Stimulated activated CD8-positive, alpha-beta memory T cell treated with anti-CD3 and anti-CD28 coated beads, Interleukin-12 subunit alpha, Interleukin-12 subunit beta, amount 100 ng/mL, for 4 hours (primary cell): ENCODE results near the gene ZNF420.
"Not testable (repeated sequence)": the region's sequence is repeated elsewhere in the genome, so short reads cannot be mapped to it uniquely, and the experiment has no call there.

Experiments
- DNase-seq: peaks from one replicate; pipeline ENCODE4 v3.0.0-alpha.2; 2020; ENCODE audit warnings: low read depth

Gene ZNF420

DNA sequence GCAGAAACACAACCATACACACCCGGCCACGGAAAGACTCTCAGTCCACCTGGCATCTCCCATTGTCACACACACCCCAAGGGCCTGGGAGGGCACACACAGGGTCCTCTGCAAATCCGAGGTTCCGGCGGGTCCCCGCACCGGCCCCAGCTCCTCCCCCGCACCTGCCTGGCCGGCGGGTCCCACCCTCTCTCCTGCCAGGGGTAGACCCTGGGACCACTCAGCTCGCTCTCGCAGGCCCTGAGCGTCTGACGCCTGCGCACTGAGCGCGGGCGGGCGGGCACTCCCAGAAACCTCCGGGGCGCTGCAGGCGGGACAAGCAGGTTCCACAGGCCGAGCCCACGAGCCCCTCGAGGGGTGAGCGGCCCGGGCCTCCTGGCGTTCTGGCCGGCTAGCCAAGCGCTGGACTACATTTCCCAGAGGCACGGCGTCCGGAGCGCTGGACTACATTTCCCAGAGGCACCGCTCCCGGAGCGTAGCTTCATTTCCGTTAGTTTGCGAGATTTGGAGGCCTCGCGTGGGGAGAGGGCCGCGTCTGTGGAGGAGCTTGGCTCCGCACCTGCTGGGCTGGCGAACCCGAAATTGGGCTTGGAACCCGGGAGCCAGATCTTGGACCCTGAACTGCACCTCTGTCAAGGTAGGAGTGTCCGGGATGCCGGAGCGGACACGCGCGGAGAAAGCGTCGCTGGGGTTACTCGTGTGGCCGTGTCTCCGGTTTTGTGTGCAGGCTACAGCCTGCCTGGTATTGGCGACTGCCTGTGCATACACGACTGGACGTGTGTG is at the start of gene ZNF420:
TSS of gene ZNF420 (plus strand) at position 500 of the 783 bp plus-strand sequence. CDS start 10,686 bp downstream, outside the sequence.
- DNase-seq, result peak; percentile 79

DNA sequence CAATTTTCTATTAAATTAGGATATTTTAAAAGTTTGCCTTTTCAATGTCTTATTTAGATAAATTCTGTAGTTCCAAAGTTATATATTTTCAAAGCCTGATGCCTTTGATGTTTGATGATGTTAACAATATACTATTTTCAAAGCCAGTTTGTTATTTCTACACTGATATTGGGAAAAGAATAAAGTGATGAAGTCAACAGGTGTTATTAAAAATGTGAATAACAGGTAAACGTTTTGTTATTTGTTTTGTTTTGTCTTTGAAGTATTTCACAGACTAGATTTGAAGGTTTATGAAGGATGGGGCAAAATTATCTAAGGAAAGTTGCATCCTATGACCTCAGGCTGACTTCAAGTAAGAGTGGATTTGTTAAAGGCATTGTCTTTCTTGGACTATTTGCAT is 33.1 kb upstream of the ZNF420 start:
- DNase-seq, result no peak

DNA sequence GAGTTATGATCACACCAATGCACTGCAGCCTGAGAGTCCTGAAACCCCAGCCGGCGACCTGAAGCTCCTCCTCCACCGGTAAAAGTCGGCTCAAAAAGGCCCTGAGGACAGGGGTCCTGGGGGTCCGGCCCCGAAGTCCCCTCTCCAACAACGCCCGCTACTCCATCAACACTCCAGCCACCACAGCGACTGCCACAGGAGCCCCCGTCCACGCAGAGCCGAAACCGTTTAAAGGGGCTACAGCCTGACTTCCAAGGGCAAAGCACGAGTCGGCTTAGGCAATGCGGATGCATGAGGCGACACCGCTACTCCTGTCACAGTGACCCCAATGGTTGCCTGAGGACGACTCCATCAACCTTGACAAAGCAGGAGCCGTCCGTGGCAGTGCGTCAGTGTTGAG is 22.9 kb upstream of the ZNF420 start:
- no peak for DNase-seq

DNA sequence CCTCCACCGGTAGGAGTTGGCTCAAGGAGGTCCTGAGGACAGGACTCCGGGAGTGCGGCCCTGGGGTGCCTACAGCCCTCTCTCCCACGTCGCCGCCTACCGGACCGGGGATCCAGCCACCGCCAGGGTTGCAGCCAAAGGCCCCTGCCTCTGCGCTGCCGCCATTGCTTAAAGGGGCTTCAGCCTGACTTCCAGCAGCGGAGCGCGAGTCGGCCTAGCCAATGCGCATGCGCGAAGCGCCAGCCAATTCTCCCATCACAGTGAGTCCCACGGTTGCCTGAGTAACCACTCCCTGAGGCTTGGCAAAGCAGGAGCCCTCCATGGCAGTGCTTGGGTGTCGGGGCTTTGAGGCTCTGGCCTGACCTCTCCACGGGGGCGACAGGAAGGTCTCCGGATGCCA is 21.5 kb upstream of the ZNF420 start:
- no peak for DNase-seq

DNA sequence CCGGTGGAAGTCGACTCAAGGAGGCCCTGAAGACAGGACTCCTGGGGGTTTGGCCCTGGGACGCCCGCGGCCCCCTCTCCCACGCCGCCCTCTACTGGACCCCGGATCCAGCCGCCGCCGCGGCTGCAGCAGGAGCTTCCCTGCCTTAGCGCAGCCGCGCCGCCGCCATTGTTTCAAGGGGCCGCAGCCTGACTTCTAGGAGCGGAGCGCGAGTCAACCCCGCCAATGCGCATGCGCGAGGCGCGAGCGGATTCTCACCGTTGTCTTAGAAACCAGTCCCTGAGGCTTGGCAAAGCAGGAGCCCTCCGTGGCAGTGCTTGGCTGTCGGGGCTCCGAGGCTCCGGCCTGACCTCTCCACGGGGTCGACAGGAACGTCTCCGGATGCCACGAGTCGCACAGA is 19.1 kb upstream of the ZNF420 start:
- DNase-seq, result no peak

GRCh38 chr19:37064886-37065285 is 13.3 kb upstream of the ZNF420 start:
- not testable (repeated sequence) for DNase-seq

- no peak for DNase-seq
These were observed 4.1 kb upstream of the ZNF420 start for GRCh38 chr19:37074111-37074510.

DNA sequence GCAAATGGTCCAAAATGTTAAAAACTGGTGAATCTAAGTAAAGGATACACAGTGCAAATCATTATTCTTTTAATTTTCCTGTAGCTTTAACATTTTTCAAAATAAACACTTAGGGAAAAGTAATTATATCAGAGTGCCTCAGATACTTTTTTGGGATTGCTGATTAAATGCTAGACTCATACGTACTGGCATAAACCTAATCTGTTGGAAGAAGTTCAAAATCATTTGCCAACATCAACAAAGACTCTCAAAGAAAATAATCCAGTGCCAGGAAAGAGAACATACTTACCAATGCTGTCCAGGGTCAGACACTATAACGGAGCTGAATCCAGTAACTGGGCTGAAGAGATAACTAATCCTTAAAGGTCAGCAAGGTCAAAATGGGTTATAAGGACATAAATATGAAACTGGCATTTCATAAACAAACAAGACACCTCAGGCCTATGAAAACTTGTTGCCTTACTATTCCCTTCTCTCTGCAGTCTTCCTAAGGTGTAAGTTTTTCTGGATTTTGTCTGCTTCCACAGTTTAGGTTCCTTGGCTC is 3.3 kb upstream of the ZNF420 start:
- DNase-seq, result no peak

DNA sequence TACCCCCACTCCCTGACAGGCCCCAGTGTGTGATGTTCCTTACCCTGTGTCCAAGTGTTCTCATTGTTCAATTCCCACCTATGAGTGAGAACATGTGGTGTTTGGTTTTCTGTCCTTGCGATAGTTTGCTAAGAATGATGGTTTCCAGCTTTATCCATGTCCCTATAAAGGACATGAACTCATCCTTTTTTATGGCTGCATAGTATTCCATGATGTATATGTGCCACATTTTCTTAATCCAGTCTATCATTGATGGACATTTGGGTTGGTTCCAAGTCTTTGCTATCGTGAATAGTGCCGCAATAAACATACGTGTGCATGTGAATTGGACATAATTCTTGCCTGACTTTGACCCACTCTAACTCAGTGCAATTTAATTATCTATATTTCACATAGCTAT is 1.7 kb upstream of the ZNF420 start:
- DNase-seq, result not testable (repeated sequence)

DNA sequence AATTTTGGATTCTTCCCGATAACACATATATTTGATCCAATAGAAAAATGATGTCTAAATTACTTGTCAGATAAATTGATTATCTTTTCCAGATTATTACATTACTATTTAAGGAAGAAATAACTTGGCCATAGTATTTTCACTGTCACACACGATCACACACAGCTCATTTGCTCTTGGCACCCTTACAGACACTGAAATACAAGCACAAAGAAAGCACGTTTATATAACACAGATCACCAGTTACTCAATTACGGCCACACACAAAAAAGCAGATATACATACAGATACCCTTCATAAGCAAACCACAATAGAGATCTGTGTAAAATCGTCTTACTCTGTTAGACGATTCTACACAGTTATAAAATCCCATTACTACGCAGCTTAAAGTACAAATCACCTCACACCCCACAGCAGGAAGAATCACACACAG is 716 bp upstream of the ZNF420 start:
- no peak for DNase-seq

DNA sequence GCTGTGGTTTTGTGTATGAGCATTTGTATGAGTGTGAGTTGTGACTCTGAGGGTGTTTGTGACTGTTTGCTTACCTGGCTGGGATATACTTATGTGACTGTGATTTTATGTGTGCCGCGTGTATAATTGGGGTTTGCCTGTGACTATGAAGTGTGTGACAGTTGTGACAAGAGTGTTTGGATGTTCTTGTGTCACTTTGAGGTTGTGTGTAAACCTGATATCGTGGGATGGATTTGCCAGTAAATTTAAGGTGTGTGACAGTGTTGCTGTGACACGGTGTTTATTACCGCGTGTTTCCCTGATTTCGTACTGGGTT is 442 bp downstream of the ZNF420 start:
- no peak for DNase-seq

DNA sequence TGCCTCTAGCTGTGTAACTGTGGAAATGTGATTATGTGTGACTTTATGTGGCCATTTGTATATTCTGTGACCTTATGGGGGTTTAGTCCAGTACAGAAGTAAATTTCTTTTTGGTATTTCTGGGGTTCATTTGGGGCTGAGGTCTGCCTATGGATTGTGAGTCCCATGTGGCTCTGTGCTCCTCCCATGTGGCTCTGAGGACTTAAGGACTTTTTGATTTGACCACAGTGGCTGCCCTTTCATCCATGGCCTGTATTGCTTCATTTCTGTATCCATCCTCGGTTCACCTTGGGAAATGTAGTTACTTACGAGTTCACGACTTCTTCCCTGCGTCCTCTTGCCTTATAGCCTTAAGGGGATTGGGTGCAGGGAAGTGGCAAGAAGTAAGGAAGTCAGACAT is 1.0 kb downstream of the ZNF420 start:
- no peak for DNase-seq

- DNase-seq, result no peak
These were observed 4.1 kb downstream of the ZNF420 start for GRCh38 chr19:37082307-37082706.

DNA sequence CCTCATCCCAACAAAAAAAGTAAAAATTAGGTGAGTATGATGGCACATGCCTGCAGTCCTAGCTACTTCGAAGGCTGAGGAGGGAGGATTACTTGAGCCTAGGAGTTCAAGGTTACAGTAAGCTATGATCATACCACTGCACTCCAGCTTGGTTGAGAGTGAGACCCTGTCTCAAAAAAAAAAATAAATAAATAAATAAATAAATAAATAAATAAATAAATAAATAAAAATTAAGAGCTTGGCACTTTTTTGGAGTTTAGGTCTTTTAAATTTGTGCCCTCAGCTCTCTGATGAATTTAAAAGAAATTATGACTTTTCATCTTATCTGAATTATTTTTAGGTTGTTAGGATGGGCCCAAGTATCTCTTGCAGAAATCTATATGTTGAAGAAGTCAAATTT is 8.9 kb downstream of the ZNF420 start:
- DNase-seq, result no peak

- no peak for DNase-seq
These were observed 17.6 kb downstream of the ZNF420 start for GRCh38 chr19:37095859-37096258.

- DNase-seq, result no peak
These were observed 20.3 kb downstream of the ZNF420 start for GRCh38 chr19:37098570-37098969.

- not testable (repeated sequence) for DNase-seq
These were observed 25.9 kb downstream of the ZNF420 start for GRCh38 chr19:37104135-37104534.

DNA sequence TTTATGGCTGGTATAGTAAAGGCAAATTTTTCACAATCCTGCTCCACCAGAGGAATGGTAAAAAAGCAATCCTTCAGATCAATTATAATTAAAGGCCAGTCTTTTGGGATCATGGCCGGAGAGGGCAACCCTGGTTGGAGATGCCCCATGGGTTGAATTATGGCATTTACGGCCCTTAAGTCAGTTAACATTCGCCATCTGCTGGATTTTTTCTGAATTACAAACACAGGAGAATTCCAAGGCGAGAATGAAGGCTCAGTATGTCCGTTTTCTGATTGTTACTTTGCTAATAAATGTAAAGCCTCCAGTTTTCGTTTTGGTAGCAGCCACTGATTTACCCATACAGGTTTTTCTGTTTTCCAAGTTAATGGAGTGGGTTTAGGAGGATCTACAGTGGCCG is 33.5 kb downstream of the ZNF420 start:
- not testable (repeated sequence) for DNase-seq

DNA sequence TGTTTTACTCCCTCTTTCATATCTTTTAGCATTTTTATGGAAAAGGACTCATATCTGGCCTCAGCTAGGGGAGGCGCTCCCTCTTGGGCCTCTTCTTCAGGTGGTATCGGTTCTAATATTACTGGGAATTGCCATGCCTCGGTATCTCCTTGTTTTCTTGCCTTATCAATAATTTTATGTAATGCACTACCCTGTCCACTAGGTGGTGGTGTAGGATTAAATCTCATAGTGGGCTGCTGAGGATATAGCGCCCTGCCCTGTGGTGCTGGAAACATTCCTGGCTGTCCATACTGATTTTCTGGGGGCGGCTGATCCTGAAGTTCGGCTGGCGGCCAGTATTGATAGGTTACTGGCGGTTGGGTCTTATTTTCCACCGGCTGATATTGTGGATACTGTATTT is 35.8 kb downstream of the ZNF420 start:
- no peak for DNase-seq

GRCh38 chr19:37122093-37122492 is 43.9 kb downstream of the ZNF420 start:
- DNase-seq, result not testable (repeated sequence)

DNA sequence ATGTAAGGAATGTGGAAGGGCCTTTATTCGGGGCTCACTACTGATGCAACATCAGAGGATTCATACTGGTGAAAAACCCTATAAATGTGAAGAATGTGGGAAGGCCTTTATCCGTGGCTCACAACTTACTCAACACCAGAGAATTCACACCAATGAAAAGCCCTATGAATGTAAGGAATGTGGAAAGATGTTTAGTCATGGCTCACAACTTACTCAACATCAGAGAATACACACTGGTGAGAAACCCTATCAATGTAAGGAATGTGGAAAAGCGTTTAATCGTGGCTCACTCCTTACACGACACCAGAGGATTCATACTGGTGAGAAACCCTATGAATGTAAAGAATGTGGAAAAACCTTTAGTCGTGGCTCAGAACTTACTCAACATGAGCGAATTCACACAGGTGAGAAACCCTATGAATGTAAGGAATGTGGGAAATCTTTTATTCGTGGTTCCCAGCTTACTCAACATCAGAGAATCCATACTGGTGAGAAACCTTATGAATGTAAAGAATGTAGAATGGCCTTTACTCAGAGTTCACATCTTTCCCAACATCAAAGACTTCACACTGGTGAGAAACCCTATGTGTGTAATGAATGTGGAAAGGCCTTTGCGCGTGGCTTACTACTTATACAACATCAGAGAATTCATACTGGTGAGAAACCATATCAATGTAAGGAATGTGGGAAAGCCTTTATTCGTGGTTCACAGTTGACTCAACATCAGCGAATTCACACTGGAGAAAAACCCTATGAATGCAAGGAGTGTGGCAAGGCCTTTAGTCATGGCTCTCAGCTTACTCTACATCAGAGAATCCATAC is 50.0 kb downstream of the ZNF420 start:
- DNase-seq, result no peak

GRCh38 chr19:37128821-37129177 is 50.6 kb downstream of the ZNF420 start:
- DNase-seq, result no peak

DNA sequence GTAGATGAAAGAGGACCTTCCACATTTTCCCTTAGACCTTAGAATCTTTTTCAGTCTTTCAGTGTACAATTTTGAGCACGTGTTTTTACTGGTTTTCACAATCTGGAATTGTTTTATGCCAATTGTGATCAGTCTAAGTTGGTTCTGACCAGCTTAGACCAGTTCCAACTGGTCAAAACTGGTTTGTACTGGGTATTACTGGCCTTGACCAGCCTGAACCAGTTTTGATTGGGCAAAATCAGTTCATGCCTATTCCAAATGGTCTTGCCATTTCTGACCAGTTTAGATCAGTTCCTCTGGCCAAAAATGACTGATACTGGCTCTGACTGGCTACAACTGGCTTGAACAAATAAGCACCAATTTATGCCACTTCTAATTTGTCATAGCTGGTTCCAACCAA is 57.9 kb downstream of the ZNF420 start:
- no peak for DNase-seq
